ENCODE data around the gene TRPC1.
"Not testable (repeated sequence)": the region's sequence is repeated elsewhere in the genome, so short reads cannot be mapped to it uniquely, and the experiment has no call there.

Gene TRPC1

GRCh38 chr3:142750531-142750930 lies 26.7 kb downstream of the TRPC1 start:
- DNase-seq; intact Hi-C loops (cut with DNase I): not testable (repeated sequence)

GRCh38 chr3:142752605-142753004 lies 28.8 kb downstream of the TRPC1 start:
- intact Hi-C loops (cut with DNase I); DNase-seq: not testable (repeated sequence)

- DNase-seq: no peak
- intact Hi-C loops (cut with DNase I): no loop called here
These were observed 30.7 kb downstream of the TRPC1 start for GRCh38 chr3:142754494-142754893.

GRCh38 chr3:142768338-142768737 lies 44.5 kb downstream of the TRPC1 start:
- DNase-seq: no peak
- intact Hi-C loops (cut with DNase I): no loop called here

GRCh38 chr3:142777927-142778326 lies 54.1 kb downstream of the TRPC1 start:
- no peak for DNase-seq

GRCh38 chr3:142778541-142778940 lies 54.7 kb downstream of the TRPC1 start:
- DNase-seq: no peak
- intact Hi-C loops (cut with DNase I): no loop called here

More at GRCh38 chr3:142777927-142778326, 54.1 kb downstream of the TRPC1 start:
- intact Hi-C loops (cut with DNase I): no loop called here

- DNase-seq: no peak
- intact Hi-C loops (cut with DNase I): no loop called here
These were observed 55.8 kb downstream of the TRPC1 start for GRCh38 chr3:142779591-142779990.

- DNase-seq: peak in 1 of 10 donors; percentile 19
- intact Hi-C loops (cut with DNase I): no loop called here
These were observed 58.8 kb downstream of the TRPC1 start for GRCh38 chr3:142782616-142783015.

- intact Hi-C loops (cut with DNase I): no loop called here
- DNase-seq: no peak
These were observed 60.4 kb downstream of the TRPC1 start for GRCh38 chr3:142784228-142784627.

- intact Hi-C loops (cut with DNase I): no loop called here
- no peak for DNase-seq
These were observed 62.2 kb downstream of the TRPC1 start for GRCh38 chr3:142785996-142786395.

- intact Hi-C loops (cut with DNase I): no loop called here
These were observed 63.9 kb downstream of the TRPC1 start for GRCh38 chr3:142787719-142788118.

GRCh38 chr3:142794508-142794907 lies 70.7 kb downstream of the TRPC1 start:
- intact Hi-C loops (cut with DNase I): no loop called here
- no peak for DNase-seq

More at GRCh38 chr3:142787719-142788118, 63.9 kb downstream of the TRPC1 start:
- DNase-seq: no peak

GRCh38 chr3:142795332-142795731 lies 71.5 kb downstream of the TRPC1 start:
- no peak for DNase-seq
- intact Hi-C loops (cut with DNase I): no loop called here

GRCh38 chr3:142796823-142797222 lies 73.0 kb downstream of the TRPC1 start:
- no peak for DNase-seq
- intact Hi-C loops (cut with DNase I): no loop called here

GRCh38 chr3:142801746-142802145 lies 77.9 kb downstream of the TRPC1 start:
- no peak for DNase-seq
- intact Hi-C loops (cut with DNase I): no loop called here

- no peak for DNase-seq
- intact Hi-C loops (cut with DNase I): no loop called here
These were observed 79.1 kb downstream of the TRPC1 start for GRCh38 chr3:142802891-142803290.

- intact Hi-C loops (cut with DNase I): no loop called here
- no peak for DNase-seq
These were observed 84.5 kb downstream of the TRPC1 start for GRCh38 chr3:142808103-142808917.

GRCh38 chr3:142809259-142809658 lies 85.4 kb downstream of the TRPC1 start:
- intact Hi-C loops (cut with DNase I): no loop called here
- no peak for DNase-seq

- no peak for DNase-seq
- intact Hi-C loops (cut with DNase I): no loop called here
These were observed 92.0 kb downstream of the TRPC1 start for GRCh38 chr3:142815803-142816202.

GRCh38 chr3:142817356-142817755 lies 93.5 kb downstream of the TRPC1 start:
- intact Hi-C loops (cut with DNase I): no loop called here
- no peak for DNase-seq

GRCh38 chr3:142817897-142818296 lies 94.1 kb downstream of the TRPC1 start:
- no peak for DNase-seq
- intact Hi-C loops (cut with DNase I): no loop called here

GRCh38 chr3:142818651-142819050 lies 94.8 kb downstream of the TRPC1 start:
- no peak for DNase-seq
- intact Hi-C loops (cut with DNase I): no loop called here
